ENCODE results near the gene MYOG. TPM values are rescaled to one million over a fixed set of nuclear protein-coding genes. Genes with fewer than 3 reads are reported as not detected.

The MYOG gene
- total RNA-seq, 2 experiments from 2014 or later: not detected

GRCh38 chr1:203043830-203044545, 41.8 kb downstream of the MYOG start:
- Histone ChIP-seq H3K9me2 (ENCODE audit: insufficient read depth, low read length) (no peaks in the 10 kb centered on the region), H3K36me3 (ENCODE audit: insufficient read depth, low read length) (no peaks in the 10 kb centered on the region), H3K4me2 (ENCODE audit: low read length) (no peak overlapping the region), H2AFZ (ENCODE audit: low read length) (no peak overlapping the region), H3K9me3 (ENCODE audit: low read length) (no peaks in the 10 kb centered on the region), H3K4me3 (ENCODE audit: low read depth, low read length, poor library complexity, severe bottlenecking) (no peak overlapping the region), H3K27ac (ENCODE audit: low read depth, low read length, poor library complexity, severe bottlenecking) (no peak overlapping the region), H3K79me2 (ENCODE audit: insufficient read depth, low read depth, low read length) (no peaks in the 10 kb centered on the region), H4K20me1 (ENCODE audit: insufficient read depth, low read length) (no peaks in the 10 kb centered on the region), H3K4me1 (ENCODE audit: insufficient read depth, low read length, poor library complexity, severe bottlenecking) (no peaks in the 10 kb centered on the region)
- TF ChIP-seq CTCF (conservative IDR thresholded peaks at IDR 0.05; ENCODE audit: low read length) (no peak), EZH2phosphoT487 (IDR thresholded peaks at IDR 0.05; ENCODE audit: borderline replicate concordance, low read depth, low read length) (no peak)
- DNase-seq (ENCODE audit: low spot score): no peak
- no TSS peak for BruUV-seq (replicated peaks)
- intact Hi-C loops (cut with micrococcal nuclease; ENCODE audit: unreplicated experiment): no loop called here
- ChIA-PET CTCF (ENCODE audit: unreplicated experiment) (interaction anchor here (0.6 to 0.8 kb wide), 2 partner anchors 12 to 25 kb away, joined by 3 read pairs; no protein-coding TSS in a partner anchor), POLR2A (no interaction called here)

GRCh38 chr1:203041351-203041932, 44.4 kb downstream of the MYOG start:
- ChIA-PET POLR2A (interaction anchor here (0.7 kb wide), 1 partner anchor 756 kb away, joined by 3 read pairs; no protein-coding TSS in a partner anchor), CTCF (ENCODE audit: unreplicated experiment) (interaction anchor here (0.7 to 1.4 kb wide), 3 partner anchors 41 to 174 kb away, joined by 3 to 7 read pairs (median 3); no protein-coding TSS in a partner anchor)
- H3K9me2 ChIP-seq (ENCODE audit: insufficient read depth, low read length): no peaks in the 10 kb centered on the region
- H3K27ac ChIP-seq (ENCODE audit: low read depth, low read length, poor library complexity, severe bottlenecking): no peak overlapping the region
- H4K20me1 ChIP-seq (ENCODE audit: insufficient read depth, low read length): no peaks in the 10 kb centered on the region
- intact Hi-C loops (cut with micrococcal nuclease; ENCODE audit: unreplicated experiment): no loop called here
- peaks cover 8% of the 10 kb centered on the region for H3K4me1 ChIP-seq (ENCODE audit: insufficient read depth, low read length, poor library complexity, severe bottlenecking)
- no TSS peak for BruUV-seq (replicated peaks)
- no peaks in the 10 kb centered on the region for H3K9me3 ChIP-seq (ENCODE audit: low read length)
- no peak for DNase-seq (ENCODE audit: low spot score)
- no peak overlapping the region for H3K4me2 ChIP-seq (ENCODE audit: low read length)
- TF ChIP-seq CTCF (conservative IDR thresholded peaks at IDR 0.05; ENCODE audit: low read length) (no peak), EZH2phosphoT487 (IDR thresholded peaks at IDR 0.05; ENCODE audit: borderline replicate concordance, low read depth, low read length) (no peak)
- no peaks in the 10 kb centered on the region for H3K36me3 ChIP-seq (ENCODE audit: insufficient read depth, low read length)
- no peaks in the 10 kb centered on the region for H3K79me2 ChIP-seq (ENCODE audit: insufficient read depth, low read depth, low read length)
- no peak overlapping the region for H2AFZ ChIP-seq (ENCODE audit: low read length)
- H3K4me3 ChIP-seq (ENCODE audit: low read depth, low read length, poor library complexity, severe bottlenecking): no peak overlapping the region
